Stimulated activated CD8-positive, alpha-beta memory T cell treated with anti-CD3 and anti-CD28 coated beads, Interleukin-12 subunit alpha, Interleukin-12 subunit beta, amount 100 ng/mL, for 24 hours (primary cell): Measurements from ENCODE around the gene ARHGAP4.

Source experiments
- DNase-seq: peaks from one replicate; pipeline ENCODE4 v3.0.0-alpha.2; 2020; ENCODE audit errors: extremely low read depth

Gene ARHGAP4

DNA sequence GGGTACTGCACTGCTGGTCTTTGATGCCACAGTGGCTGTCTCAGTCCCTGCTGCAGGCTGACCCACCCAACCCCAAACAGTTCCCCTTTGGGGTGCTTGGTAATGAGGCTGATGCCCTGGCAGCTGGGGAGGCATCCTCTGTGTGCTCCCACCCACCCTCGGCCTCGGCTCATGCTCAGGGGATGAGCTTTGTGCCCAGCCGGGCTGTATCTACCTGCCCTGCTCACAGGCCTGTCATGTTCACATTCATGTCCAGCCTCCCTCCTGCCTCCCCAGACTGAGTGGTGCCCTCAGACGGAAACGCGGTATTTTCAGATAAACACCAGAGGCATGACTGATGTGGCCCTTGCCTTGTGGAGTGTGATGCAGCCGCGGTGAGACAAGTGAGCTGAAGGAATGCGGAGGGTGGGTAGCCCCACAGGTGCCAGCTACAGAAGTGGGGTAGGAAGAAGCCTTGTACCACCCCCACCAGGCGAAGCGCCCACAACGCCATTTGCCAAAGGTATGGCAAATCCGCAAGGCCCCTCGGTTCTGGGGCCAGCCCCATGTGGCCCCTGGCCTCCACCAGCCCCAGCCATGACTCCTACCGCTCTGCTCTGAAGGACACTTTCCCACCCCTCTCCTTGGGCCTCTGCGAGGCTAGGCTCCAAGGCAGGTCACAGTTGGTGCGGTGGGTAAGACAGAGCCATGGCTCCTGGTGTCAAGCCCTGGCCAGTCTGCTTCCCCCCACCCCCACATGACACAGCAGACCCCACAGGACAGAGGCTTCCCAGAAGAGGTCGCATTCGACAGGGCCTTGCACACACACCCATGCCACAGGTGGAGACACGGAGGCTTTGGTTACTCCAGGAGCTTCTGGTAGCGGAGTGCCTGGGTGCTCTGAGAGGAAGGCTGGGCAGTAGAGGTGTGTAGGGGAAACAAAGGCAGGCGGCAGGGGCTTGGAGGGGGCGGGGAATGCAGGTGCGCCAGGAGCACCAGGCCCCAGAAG lies 20.2 kb upstream of the ARHGAP4 start:
- no peak for DNase-seq

DNA sequence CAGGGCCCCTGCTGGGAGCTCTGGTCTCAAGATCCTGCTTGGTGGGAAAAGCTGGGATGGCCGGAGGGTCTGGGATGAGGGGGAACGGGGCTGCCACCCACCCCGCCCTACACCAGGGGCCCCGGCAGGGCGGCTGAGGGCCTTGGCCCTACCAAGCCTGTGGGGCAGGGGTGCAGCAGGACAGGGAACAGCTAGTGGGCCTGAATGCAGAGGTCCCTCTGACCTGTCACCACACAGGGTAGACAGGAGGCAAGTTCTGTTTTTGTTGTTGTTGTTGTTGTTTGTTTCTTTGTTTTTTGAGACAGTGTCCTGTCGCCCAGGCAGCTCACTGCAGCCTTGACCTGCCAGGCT lies 18.7 kb upstream of the ARHGAP4 start:
- DNase-seq, result no peak

DNA sequence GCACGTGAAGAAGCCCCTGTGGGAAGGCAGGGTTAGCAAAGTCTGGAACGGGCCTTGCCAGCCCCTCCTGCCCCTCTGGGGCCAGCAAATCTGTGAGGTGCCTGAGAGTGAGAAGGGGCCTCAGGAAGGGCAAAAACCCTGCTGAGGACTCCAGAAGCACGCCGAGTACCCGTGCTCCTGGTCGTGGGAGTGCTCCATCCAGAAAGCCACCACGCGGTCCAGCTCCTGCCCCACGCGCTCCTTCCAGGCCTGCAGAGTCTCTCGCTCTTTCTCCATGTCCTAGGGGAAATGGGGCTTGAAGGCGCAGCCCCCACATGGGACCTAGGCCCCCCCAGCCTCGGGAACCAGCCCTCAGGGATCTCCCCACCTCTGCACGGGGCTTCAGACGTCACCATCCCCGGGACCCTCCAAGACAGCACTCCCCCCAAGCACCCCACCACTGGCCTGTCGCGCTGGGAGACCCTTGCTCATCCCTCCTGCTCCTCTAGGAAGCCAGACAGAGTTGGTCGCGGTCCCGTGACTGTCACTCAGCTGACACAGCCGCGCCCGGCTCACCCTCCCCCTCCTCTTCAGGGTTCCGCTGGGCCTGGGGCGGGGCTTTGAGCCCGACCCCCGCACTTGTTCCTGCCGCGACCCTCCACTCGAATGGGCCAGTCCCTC lies 18.2 kb upstream of the ARHGAP4 start, which contains the start of gene RENBP:
RENBP (minus strand) TSS at position 504 of the 660 bp plus-strand sequence; CDS start at position 471, 33 bp downstream.
- no peak for DNase-seq

DNA sequence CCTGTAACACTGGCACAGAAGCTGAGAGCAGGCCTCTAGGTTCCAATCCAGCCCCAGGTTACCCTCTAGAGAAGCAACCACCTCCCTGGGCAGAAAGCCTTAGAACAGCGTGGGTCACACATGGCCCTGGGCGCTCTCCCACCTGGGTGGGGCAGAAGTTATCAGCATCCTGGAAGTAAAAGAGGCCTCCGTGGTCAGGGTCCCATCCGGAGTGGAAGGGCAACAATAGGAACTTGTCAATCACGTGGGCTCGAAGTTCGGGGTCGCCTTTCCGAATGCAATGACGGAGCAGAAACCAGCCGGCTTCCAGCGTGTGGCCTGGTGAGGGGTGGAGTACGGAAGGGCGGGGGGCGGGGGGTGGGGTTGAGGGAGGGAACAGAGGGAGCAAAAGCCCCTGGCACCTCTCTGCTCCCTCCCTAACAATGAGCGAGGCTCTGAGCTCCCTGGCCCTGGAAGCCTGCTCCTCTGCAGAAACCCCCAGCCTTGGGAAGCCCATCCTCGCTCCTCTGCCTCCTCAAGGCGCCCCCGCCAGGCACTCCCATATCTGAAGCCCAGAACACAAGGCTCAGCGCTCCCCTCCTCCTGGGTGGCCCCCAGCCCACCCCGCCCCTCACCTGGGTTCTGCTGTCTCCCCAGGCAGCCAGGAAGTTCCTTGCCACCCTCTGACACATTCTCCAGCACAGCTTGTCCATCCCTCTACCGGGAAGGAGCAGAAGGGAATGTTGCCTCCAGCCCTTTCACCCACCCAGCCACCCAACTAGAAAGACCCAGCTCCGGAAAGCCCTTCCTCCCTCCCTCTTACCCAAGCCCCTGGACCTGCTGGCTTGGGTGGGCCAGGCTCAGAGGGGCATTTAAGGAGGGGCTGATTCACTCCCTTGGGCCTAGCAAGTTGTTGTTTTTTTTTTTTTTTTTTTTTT lies 15.5 kb upstream of the ARHGAP4 start:
- no peak for DNase-seq

DNA sequence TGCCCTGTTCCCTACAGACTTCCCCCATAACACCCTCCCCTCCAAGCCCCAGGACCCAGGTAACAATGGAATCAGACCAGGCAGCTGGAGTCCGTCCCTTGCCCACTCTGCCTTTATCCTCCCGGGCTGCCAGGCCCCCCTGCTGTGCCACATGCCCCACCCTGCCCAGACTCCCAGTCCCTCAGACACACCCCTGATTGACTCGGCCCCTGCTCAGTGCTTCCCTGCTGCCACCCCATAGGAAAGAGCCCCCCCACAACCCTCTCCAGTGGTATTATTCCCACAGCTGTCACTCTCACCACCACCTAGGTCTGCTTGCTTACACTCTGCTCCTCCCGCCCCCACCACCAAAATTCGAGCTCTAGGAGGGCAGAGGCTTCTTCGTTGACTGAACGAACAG lies 13.5 kb upstream of the ARHGAP4 start:
- DNase-seq, result no peak

DNA sequence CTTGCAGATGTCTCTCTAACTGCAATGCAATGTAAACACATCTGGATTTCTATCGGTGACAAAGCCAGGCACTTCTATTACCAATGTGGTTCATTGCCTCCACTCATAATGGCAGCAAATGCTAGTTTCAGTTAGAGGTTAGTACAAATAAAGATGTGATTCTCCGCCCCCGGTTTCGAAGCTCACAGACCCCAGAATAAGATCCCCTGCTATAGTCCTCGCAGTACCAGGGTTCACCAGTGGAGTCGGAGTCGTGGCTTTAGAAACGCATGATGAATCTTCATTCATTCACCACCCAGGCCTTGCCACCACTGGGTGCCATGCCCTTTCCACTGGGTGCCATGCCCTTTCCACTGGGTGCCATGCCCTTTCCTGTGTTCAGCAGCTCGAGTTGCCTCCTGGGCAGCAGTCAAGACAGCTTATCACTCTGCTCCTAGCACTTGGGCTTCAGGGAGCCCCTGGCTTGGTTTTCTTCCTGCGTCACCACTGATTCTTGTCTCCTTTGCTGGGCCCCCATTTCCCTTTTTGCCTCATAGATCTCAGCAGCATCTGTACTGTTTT lies 12.2 kb upstream of the ARHGAP4 start:
- DNase-seq, result no peak

DNA sequence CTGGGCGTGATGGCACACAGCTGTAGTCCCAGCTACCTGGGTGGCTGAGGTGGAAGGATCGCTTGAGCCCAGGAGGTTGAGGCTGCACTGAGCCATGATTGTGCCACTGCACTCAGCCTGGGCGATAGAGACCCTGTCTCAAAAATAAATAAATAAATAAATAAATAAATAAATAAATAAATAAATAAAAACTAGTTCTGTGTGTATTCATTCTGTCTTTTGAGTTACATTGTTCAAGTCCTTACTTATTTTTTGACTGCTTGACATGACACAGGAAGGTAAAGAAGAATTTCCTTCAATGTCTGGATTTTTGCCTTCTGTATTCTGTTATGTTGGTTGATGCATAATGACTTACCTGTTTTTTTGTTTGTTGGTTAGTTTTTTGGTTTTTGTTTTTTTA lies 11.0 kb upstream of the ARHGAP4 start:
- DNase-seq, result no peak

DNA sequence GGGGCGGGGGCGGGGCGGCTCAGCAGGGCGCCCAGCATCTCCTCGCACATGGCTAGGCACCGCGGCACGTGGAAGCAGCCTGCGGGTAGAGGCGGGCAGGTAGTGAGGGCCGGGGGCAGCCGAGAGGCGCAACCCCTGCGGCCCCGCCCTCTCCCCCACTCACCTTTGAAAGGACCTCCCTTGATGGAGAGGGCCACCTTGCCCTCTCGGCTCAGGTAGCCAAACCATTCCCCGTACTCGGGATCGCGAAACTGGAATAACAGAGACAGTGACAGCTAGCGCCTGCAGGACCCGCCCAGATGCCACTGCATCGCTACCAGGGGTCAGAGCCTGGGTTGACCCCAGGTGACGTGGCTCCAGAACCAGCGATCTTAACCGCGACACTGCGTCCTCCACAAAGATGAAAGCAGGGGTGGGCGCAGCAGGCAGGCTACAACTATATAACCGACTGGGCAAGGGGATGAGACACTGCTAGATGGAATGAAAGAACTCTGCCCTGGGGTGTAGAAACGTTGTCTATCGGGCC lies 9.3 kb upstream of the ARHGAP4 start:
- DNase-seq, result no peak

DNA sequence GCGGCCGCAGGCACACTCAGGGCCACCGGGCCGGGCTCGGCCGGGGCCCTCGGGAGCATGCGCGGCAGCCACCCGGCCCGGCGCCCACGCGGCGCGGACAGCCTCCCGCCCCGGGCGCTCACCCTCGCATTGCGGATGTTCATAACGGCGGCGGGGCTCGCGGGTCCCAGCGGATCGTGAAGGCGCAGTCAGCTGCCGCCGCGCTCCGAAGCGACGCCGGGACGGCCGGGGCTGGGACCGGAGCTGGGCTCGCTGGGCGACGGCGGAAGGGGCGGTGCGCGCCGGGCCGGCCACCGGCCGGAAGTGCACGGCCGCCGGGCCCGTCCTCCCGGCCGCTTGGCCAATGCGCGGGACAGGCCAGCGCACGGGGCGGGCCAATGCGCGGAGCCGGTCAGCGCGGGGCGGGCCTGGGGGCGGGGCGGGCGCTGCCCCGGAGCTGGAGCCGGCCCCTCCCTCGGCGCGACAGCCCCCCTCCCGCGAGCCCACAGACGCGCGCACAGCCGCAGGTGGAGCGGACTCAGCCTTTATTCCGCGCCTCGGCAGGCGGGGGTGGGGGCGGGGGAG lies 8.8 kb upstream of the ARHGAP4 start, which contains the start of gene NAA10:
NAA10 (minus strand) TSS at position 276 of the 564 bp plus-strand sequence; CDS start at position 143, 133 bp downstream.
- DNase-seq, result no peak

DNA sequence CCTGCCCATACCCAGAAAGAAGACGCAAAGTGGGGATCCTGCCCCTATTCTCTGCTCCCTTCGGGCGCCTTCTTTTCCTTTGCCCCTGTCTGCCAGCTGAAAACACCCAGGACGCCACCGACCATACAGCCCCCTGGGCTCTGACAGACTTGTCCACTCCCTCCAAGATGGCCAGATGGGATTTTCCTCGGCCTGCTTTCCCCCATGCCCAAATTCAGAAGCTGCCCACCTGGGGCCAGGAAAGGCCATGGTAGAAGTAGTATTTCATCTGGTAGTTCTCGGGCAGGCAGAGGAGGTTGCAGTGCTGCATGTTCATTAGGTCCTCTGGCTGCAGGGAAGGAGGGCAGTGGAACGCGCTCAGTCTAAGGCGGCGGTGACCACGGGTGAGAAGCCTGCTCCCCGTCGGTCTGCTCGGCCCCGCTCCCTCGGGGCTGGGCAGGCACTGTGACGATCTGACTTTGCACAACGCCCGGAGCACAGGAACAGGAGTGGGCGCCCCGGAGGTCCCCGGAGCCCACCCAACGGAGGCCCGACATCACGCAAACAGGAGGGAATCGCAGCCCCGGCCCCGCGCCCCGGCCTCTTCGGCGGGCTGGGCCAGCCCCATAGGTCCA lies 8.2 kb upstream of the ARHGAP4 start:
- DNase-seq, result no peak

DNA sequence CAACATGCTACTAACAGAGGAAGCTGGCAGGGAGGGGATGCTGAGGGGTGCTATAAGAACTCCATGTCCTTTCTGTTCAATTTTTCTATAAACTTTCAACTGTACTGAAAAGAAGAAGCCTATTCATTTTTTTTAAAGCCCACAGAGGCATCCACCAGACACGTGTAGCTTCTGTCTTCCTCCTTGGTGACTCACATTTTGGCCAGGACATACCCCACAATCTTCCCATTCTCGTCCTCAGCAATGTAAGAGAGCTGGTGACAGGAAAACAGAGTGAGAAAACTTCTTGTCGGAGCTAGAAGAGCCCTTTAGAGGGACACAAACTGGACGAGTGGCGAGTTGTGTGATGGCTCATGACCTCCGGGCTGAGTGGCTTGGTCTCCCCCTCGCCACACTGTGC lies 7.7 kb upstream of the ARHGAP4 start:
- no peak for DNase-seq

DNA sequence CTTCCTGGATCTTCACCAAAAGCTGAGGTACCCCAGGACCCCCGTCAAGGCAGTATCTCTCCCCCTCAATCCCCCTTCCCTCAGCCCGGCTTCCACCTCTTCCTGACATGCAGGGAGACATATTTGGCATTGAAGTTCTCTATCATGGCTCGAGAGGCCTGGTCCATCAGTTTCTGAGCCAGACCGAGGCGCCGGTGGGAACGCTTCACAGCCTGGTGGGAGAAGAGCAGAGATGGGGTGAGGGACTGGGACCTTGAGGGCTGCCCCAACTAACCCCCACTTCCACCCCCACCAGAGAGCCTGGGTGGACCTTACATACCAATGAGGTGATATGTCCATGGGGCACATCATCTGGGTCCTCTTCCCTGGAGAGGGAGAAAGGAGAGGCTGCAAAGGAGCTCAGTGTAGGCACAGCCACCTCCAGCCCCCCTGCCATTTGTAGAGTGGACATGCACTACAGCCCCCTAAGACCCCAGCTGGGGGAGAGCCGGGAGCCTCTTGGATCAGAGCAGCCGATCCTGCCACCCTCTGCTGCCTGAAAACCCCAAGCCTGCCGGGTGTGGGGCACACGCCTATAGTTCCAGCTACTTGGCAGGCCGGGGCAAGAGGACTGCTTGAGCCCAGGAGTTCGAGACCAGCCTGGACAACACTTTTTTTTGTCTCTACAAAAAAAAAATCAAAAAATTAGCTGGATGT lies 6.3 kb upstream of the ARHGAP4 start:
- DNase-seq, result no peak

DNA sequence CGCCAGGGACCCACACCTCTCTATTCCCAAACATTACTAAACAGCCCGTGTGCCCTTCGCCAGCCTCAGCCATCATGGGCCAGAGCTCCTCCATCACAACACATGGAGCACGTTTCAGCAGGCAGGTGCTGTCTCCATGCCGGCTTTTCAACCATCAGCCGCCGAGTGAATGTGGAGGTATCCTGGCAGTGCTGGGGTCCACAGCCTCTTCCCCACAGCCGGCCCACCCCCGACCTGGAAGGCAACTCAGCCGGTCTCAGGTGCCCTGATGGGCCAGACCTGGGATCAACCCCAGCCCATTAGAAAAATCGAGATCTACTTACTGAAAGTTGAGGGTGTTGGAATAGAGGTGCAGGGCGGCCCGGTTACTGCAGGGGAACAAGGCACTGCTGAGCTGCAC lies 5.7 kb upstream of the ARHGAP4 start:
- DNase-seq, result no peak

DNA sequence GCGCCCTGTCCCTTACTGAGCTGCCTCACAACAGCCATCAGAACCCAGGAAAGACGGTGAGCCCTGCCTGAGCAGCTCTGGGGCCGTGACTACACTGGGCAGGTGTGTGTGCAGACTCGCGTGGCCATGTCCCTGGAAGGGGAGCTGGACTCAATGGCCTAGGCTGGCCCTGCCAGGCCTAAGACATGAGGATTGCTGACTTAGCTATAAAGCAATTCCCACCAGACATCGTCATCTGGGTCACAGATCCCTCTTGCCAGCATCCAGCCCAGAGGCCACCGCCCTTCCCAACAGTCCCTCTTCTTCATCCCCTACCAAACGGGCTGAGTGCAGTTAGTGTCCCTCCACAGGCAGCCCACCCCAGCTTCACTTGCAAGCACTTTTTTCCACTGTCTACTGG lies 5.1 kb upstream of the ARHGAP4 start:
- DNase-seq, result no peak

DNA sequence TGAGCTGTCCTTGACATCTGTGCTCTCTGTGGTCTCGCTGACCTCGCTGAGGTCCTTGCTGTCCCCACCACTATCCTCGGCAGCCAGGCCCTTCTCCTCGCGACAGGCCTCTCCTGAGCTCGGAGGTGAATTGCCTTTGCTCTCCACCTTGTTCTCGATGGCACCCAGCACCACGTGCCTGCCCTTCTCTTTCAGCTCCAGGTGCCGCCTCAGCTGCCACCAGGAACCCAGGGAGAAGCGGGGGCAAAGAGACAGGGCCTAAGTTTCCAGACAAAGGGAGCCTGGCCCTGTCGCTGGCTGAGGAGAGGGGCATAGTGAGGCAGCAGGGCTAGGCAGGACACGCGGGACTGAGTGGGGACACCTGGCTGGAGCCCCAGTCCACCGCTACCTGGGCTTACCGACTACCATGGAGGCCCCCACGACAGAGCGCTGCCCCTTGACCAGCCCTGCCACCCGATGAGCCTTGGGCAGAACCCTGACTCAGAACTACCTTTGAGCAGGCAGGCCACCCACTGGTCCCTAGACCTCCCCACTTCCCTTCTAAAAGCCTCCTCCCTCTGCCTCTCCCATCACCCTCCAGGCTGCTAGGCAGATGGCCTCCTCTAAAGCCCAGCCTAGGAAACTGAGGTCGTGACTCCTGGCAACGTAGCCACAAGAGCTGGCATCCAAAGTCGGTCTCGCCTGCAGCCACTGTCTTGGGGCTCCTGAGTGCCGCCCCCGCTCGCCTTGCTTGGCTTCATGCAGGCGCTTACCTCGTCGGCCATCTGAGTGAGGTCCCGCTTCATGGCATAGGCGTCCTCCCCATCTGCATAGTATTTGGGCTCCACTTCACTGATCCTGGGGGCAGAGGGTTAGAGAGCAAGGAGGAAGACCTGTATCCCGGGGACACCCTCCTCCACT lies 4.2 kb upstream of the ARHGAP4 start:
- DNase-seq, result no peak

DNA sequence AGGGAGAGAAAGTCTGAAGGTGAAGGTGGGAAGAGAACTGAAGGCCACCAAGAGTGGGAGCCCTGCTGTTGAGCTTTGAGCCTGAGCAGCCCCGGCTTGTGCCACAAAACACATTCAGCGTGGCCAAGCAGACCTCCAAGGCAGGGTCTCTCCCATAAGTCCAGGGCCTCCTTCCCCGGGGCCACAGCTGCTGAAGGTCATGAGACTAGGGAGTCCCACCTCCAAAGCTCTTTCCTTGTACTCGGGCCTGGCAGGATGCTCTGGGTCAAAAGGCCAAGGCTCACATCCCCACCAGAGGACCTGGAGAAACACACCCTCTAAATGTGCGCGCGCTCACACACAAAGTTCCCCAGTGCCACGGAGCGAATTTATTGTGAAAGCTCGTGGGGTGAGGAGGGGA lies 3.5 kb upstream of the ARHGAP4 start:
- DNase-seq, result no peak

DNA sequence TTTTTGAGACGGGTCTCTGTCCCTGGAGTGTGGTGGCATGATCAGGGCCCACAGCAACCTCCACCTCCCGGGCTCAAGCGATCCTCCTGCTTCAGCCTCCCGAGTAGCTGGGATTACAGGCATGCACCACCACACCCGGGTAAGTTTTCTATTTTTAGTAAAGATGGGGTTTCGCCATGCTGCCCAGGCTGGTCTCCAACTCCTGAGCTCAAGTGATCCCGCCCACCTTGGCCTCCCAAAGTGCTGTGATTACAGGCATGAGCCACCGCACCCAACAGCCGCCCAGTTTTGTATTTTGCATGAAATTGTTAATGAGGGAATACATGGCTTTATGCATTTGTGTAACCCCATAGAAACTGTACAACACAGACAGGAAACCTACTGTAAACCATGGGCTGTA lies 2.8 kb upstream of the ARHGAP4 start:
- DNase-seq, result no peak

DNA sequence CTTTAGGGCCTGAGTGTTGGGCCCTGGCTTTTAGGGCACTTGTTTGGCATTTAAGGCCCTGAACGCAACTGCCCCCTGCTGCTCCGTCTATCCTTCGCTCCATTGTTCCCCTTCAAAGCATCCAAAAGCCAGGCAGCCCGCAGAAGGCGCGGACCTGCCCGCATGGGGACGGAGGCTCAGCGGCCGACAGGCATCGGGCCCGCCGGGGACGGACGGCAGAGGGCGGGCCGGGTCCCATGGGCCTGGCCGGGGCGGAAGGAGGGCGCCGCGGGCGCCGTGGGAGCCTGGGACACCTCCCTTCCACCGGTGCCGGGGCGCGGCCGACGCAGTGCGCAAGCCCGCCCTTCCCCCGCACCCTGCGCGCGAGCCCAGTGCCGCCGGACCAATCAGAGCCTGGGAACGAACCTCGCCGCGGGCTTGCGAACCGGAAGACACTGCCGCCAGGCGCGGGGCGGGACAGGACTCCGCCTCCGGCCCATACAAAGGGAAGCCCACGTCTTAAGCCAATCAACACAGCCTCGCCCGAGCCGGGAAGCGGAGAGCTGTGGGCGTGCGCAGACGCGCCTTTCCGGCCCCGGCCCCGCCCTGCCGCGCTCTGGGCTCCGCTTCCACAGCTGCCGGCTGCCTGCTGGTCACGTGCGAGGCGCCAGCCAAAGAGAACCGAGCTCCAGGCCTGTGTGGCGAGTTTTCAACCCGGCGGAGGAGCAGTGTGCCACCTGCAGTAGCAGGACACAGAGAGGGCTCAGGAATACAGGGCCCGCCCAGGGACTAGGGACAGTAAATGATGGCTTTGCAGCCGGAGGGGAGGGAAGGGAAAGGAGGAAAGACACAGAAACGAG lies 2.1 kb upstream of the ARHGAP4 start:
- peak; percentile 71 for DNase-seq
